Islet precursor cell (in vitro differentiated cells): ENCODE data around the gene APEX1.
"Not testable (repeated sequence)": the region's sequence is repeated elsewhere in the genome, so short reads cannot be mapped to it uniquely, and the experiment has no call there.

Source experiments
- DNase-seq: peaks from one replicate; pipeline ENCODE4 v3.0.0-alpha.2; 2018

The APEX1 gene

GRCh38 chr14:20436363-20436755 is 18.7 kb upstream of the APEX1 start:
- no peak for DNase-seq

GRCh38 chr14:20438664-20439063 is 16.4 kb upstream of the APEX1 start:
- no peak for DNase-seq

DNA sequence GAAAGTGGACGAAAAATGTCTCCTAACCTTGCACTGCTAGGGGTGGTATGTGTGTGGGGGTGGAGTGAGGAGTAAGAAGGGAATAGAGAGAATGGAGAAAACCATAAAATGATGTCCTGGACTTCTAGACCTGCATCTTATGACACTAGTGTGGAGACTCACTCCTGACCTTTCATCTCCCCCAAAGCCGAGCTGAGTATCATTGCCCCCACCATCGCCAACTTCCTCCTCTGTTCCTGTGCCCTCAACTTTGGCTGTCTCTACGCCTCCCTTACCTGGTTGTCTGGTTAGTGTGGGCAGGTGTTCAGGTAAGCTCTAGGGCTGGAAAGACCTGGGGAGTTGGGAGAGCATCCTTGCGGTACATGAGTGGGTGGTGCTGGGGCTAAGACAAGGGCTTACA is 14.6 kb upstream of the APEX1 start:
- DNase-seq = no peak

DNA sequence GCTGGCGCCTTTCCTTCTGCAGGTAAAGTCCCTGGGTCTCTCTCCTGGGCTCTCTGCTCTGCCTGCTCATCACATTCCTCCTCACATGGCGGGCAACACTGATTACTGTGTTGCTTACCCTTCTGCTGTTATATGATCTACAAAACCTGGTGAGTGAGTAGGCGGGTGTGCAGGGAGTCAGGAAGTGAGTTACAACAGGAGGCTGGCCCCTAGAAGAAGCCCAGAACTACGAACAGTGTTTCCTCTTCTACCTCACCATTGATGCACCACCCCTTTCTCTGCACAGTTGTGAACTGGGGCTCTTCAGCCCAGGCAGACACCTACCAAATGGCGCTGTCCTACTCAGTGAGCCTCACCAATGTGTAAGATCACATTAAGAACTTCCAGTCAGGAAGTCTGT is 14.1 kb upstream of the APEX1 start:
- DNase-seq = no peak

GRCh38 chr14:20441461-20441860 is 13.6 kb upstream of the APEX1 start:
- DNase-seq = no peak

GRCh38 chr14:20443650-20444049 is 11.4 kb upstream of the APEX1 start:
- not testable (repeated sequence) for DNase-seq

DNA sequence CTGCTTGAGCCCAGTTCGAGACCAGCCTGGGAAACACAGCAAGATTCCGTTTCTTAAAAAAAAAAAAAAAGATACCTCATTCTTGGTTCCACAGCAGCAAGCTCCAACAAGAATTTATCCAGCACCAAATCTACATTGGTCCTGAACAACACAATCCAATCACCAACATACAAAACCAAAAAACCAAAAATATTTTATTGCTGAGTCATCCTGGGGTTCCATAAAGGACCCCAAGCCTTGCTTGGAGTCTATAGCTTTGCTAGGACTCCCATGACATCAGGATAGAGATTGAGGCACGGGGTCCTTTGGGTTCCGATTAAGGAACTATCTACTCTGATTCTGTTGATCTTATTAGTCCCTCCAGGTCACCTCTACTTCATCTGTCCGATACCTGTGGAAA is 8.1 kb upstream of the APEX1 start:
- DNase-seq = no peak

DNA sequence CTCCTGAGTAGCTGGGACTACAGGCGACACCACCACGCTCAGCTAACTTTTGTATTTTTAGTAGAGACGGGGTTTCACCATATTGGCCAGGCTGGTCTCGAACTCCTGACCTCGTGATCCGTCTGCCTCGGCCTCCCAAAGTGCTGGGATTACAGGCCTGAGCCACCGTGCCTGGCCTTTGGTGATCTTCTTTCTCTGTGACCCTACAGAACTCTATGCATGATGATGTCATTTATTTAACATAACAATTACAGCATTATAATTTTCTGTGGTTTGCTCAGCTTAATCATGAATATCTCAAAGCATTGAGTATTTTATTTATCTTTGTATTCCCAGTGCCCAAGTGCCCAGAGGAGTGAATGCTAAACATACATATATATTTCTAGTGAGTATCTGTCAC is 2.2 kb upstream of the APEX1 start:
- DNase-seq = not testable (repeated sequence)

DNA sequence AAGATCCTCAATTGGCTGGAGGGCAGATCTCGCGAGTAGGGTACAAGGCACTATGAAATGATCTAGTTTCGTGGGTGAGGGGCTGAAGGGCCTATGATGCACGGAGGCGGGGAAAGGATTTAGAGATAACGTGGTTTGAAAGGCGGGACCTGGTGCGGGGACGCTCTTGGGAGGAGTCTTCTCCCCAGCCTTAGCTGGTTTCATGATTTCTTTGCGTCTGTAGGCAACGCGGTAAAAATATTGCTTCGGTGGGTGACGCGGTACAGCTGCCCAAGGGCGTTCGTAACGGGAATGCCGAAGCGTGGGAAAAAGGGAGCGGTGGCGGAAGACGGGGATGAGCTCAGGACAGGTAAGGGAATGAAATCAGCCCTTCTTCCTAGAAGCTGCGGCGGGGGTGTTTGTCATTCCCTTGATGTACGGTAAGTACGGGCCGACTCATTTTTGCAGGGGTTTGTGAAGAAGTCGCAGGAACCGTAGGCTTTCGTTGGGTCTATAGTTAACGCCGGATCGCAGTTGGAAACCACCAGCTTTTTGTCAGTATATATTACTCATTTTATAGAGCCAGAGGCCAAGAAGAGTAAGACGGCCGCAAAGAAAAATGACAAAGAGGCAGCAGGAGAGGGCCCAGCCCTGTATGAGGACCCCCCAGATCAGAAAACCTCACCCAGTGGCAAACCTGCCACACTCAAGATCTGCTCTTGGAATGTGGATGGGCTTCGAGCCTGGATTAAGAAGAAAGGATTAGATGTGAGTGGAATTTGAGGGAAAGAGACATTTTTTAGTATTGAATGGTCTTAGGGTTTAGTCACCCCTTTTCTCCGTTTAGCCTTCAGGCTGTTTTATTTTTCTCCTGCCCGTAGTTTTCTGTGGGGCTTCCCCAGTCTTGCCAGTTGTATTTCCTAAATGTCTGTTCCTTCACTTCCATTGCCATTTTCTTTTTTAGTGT is 602 bp downstream of the APEX1 start:
- no peak for DNase-seq

GRCh38 chr14:20456971-20457370 is 1.9 kb downstream of the APEX1 start:
- no peak for DNase-seq

DNA sequence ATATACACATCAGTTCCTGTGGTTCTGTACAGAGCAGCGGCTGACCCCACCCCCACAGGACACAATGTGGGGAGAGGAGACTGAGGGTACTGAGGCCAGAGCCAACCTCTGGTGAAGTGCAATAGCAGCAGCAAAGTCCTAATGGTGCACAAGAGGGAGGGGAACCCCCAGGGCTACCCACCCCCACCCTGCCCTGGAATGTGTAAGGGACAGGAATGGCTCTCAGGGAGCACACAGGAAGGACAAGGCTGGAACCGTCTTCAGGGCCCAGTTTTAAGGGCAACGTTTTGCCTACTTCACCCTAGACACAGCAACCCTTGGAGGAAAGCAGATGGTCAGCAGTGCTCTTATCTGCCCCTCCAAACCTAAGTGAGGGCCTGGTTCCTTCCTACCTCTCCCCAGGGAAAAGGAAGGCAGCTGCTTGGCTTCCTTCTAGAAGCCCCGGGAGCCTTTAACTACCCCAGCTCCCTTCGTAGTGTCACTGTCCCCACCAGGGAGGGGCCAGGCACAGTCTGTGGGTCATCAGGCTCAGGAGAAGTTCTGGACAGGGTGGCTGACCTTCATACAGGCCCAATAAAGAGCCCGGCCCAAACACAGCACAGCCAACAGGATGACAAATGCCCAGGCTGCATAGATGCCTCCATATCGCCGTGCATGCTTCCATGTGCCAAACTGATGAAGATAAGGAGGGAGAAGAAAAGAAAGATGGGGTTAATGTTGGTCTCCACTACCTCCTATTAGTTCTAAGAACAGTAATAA is 3.2 kb downstream of the APEX1 start:
- no peak for DNase-seq

- DNase-seq = peak; percentile 62
Observed at GRCh38 chr14:20460458-20461224, 5.6 kb downstream of the APEX1 start.

DNA sequence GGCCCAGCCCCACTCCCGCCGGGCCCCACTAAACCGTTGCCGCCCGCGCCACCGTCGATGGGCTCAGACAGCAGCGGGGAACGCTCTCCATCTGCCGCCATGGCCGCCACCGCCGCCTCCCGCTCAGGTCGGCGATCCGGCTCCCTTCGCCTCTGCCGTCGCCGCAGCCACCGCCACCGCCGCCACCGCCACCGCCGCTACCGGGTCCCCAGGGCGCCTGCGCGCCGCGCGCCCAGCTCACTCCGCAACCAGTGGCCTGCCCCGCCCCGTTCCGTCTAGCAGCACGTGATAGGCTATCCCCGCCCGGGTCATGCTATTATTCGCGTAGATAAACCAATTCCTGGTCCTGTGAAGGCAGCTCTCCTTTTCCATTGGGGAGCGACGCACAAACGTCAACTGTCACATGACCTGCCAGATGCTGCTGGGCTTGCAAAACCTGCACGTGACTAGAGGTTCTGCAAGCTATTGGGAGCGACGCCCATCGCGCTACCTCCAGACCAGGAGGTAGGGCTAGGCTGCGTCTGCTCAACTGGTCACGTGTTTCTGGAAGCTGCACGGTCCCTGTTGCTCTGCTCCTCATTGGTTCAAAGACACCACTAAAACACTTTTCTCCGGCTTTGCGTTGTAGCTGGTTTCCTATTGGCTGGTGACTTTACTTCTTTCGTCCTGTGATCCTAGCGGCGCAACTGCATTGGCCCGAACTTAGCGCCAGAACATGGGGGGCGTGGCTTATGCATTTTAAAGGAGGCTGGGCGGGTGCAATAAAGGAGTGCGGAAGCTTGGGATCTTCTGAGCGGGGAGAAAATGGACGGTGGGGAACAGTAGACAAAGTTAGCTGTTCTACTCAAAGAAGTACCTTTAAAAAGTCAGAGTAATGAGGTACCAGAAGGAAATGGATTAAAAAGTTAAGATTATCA is 6.5 kb downstream of the APEX1 start, which contains the start of gene PIP4P1:
Gene PIP4P1 (minus strand): TSS at position 210 of the 917 bp plus-strand sequence. CDS start 109 bp downstream, at position 101.
- DNase-seq = peak; percentile 100

GRCh38 chr14:20468764-20469241 is 13.8 kb downstream of the APEX1 start:
- no peak for DNase-seq

DNA sequence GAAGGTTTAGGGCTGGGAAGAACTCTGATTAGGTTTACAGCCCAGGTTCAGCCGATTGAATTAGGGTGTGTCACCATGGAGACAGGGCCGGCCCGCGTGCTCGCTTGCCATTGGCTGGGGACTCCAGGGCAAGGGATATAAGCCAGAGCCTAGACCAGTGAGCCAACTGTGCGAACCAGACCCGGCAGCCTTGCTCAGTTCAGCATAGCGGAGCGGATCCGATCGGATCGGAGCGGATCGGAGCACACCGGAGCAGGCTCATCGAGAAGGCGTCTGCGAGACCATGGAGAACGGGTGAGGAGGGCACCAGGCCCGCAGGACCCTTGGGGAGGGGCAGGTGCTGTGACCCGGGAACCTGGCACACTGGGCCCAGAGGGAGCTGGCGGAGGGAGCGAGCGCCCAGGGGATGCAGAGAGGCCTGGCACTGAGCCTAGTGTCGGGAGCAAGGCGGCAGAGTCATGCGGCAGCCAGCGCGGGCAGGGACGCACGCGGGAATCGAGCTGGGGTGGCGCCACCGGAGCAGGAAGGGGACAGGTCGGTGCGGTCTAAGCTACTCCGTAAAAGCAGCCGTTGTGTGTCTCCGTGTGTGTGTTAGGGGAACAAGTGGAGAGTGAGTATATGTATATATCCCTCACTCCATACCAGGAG is 14.3 kb downstream of the APEX1 start, which contains the start of gene PNP:
Gene PNP (plus strand): TSS at position 165 of the 648 bp plus-strand sequence. CDS start 119 bp downstream, at position 284.
- peak; percentile 96 for DNase-seq

- DNase-seq = peak; percentile 79
Observed at GRCh38 chr14:20469890-20470602, 15.0 kb downstream of the APEX1 start.

GRCh38 chr14:20470603-20470901 is 15.5 kb downstream of the APEX1 start:
- peak; percentile 55 for DNase-seq

DNA sequence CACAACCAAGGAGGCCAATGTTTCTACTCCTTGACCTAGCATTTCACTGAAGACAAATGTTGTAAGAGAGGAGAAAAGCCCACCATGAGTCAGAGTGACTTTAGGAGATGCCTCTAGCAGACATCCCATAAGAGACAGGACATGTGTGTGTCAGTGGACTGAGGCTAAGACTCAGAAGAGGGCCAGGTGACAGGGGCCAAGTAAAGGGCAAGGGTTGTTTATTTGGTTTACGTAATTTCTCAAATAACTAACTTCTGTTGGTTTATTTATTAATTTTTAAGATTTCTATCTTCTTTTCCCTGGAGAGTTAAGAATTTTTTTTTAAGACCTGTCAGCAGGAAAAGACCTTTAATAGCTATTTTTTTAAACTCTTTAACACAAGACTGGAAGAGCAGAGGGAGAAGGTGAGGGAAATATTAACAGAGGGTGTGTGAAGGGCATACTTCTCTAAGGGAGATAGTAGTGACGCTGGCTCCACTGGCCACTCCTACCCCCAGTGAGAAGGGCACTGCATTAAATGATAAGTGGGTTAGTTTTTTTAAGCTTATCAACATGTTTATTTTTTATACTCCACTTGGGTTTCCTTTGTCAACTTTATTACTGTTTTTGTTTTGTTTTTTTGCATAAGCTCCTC is 17.6 kb downstream of the APEX1 start:
- DNase-seq = no peak

DNA sequence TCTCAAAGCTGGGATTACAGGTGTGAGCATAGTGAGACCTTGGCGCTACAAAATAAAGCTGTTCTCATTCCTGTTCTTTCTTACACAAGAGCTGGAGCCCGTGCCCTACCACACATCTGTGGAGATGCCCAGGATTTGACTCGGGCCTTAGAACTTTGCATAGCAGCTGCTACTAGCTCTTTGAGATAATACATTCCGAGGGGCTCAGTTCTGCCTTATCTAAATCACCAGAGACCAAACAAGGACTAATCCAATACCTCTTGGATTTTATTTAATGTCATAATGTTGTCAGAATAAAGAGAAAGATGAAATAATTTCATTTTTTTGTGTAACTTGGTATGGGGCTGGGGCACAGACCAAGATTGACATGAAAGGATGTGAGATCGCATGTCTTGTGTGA is 21.8 kb downstream of the APEX1 start:
- DNase-seq = no peak
